ENCODE data around the gene ZMIZ1. TPM values are rescaled to one million over a fixed set of nuclear protein-coding genes. Genes with fewer than 3 reads are reported as not detected.
A peak's percentile ranks its signal among the peaks of the same experiment; 100 is the strongest.

The ZMIZ1 gene
- polyA plus RNA-seq, 3 donors = 3.3 to 64.6 (median 8.9) TPM

- peaks cover 25 to 29% of the 10 kb centered on the region in 2 donors for H3K36me3 Mint-ChIP-seq
- no CpG with 5 or more reads among the region's 2 CpGs for whole genome bisulfite sequencing (ENCODE audit: insufficient coverage)
- H3K27me3 Mint-ChIP-seq (ENCODE audit: low read depth in 3 of 3) = peaks cover 0 to 8% (median 2%) of the 10 kb centered on the region in 3 donors
- TF ChIP-seq CTCF (IDR thresholded peaks at IDR 0.05) = no peak
- Histone ChIP-seq H4K20me1 (ENCODE audit: insufficient read depth, low read length) (peaks cover 97% of the 10 kb centered on the region), H3K79me2 (ENCODE audit: insufficient read depth, low read length) (peaks cover 100% of the 10 kb centered on the region), H3K4me2 (replicated peaks; ENCODE audit: extremely low read depth, low read length, poor library complexity, severe bottlenecking) (no peak overlapping the region), H2AFZ (ENCODE audit: insufficient read depth, low read depth, low read length, poor library complexity, severe bottlenecking) (no peak overlapping the region), H3K36me3 (replicated peaks in 1 of 2; ENCODE audit: control insufficient read depth in 1 of 2, insufficient read depth in 2 of 2, low read length in 2 of 2) (no peaks in the 10 kb centered on the region), H3K27me3 (ENCODE audit: control insufficient read depth in 2 of 2, insufficient read depth in 2 of 2, low read length in 2 of 2) (no peaks in the 10 kb centered on the region), H3K27ac (ENCODE audit: low read depth in 1 of 2, low read length in 2 of 2) (no peak overlapping the region), H3K9ac (ENCODE audit: insufficient read depth, low read length, poor library complexity, severe bottlenecking) (no peak overlapping the region), H3K9me3 (replicated peaks in 1 of 2; ENCODE audit: control insufficient read depth in 1 of 2, insufficient read depth in 1 of 2, low read length in 2 of 2) (no peaks in the 10 kb centered on the region), H3K4me3 (replicated peaks in 1 of 3; ENCODE audit: low read depth in 2 of 3, low read length in 3 of 3) (no peak overlapping the region), H3K4me1 (ENCODE audit: control insufficient read depth in 1 of 2, insufficient read depth in 2 of 2, low read length in 2 of 2) (peaks cover 68 to 89% of the 10 kb centered on the region in 2 donors)
- peaks cover 90% of the 10 kb centered on the region for H3K4me1 Mint-ChIP-seq
- DNase-seq = no peak
- H3K27ac Mint-ChIP-seq = peak overlapping the region in 3 of 7 donors; percentile 18 to 84 (median 18)
- H3K4me3 Mint-ChIP-seq = no peak overlapping the region
- intact Hi-C loops (cut with micrococcal nuclease) = loop anchor here (2.0 to 10.0 kb wide), 2 partner anchors 14 to 112 kb away; no protein-coding TSS in a partner anchor
- H3K9me3 Mint-ChIP-seq = peaks cover 0 to 3% (median 0%) of the 10 kb centered on the region in 7 donors
Observed at GRCh38 chr10:79086822-79087221, 18.1 kb downstream of the ZMIZ1 start.

DNA sequence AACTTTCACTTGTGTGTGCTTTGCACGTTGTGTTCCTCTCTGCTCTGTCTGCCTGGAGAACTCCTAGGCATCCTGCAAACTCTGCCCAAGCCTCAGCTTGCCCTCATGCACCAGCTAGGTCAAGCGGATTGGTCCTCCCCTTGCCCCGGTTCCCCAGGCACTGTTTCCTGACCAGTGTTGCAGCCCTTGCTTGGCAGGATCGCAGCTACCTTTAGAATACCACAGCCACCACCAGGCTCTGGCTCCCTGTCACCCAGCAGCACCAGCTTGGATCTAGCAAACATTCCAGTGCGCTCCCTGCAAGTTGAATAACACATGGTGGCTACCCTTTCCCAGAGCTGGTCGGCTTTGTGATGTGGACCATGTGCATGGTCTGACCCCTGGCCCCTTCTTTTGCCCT, 19.0 kb downstream of the ZMIZ1 start:
- no peak for TF ChIP-seq CTCF (IDR thresholded peaks at IDR 0.05)
- Histone ChIP-seq H3K9ac (ENCODE audit: insufficient read depth, low read length, poor library complexity, severe bottlenecking) (no peak overlapping the region), H3K9me3 (replicated peaks in 1 of 2; ENCODE audit: control insufficient read depth in 1 of 2, insufficient read depth in 1 of 2, low read length in 2 of 2) (no peaks in the 10 kb centered on the region), H3K36me3 (replicated peaks in 1 of 2; ENCODE audit: control insufficient read depth in 1 of 2, insufficient read depth in 2 of 2, low read length in 2 of 2) (no peaks in the 10 kb centered on the region), H3K4me3 (replicated peaks in 1 of 3; ENCODE audit: low read depth in 2 of 3, low read length in 3 of 3) (no peak overlapping the region), H3K27me3 (ENCODE audit: control insufficient read depth in 2 of 2, insufficient read depth in 2 of 2, low read length in 2 of 2) (no peaks in the 10 kb centered on the region), H3K4me2 (replicated peaks; ENCODE audit: extremely low read depth, low read length, poor library complexity, severe bottlenecking) (no peak overlapping the region), H2AFZ (ENCODE audit: insufficient read depth, low read depth, low read length, poor library complexity, severe bottlenecking) (no peak overlapping the region), H3K27ac (ENCODE audit: low read depth in 1 of 2, low read length in 2 of 2) (no peak overlapping the region), H3K4me1 (ENCODE audit: control insufficient read depth in 1 of 2, insufficient read depth in 2 of 2, low read length in 2 of 2) (peaks cover 68 to 89% of the 10 kb centered on the region in 2 donors), H4K20me1 (ENCODE audit: insufficient read depth, low read length) (peaks cover 97% of the 10 kb centered on the region), H3K79me2 (ENCODE audit: insufficient read depth, low read length) (peaks cover 100% of the 10 kb centered on the region)
- intact Hi-C loops (cut with micrococcal nuclease) = loop anchor here (2.0 to 10.0 kb wide), 2 partner anchors 15 to 113 kb away; no protein-coding TSS in a partner anchor
- no peak for DNase-seq
- H3K9me3 Mint-ChIP-seq = peaks cover 0 to 3% (median 0%) of the 10 kb centered on the region in 7 donors
- 32% methylated on average over 6 of the region's 6 CpGs for WGBS (ENCODE audit: insufficient coverage)
- H3K27ac Mint-ChIP-seq = peak overlapping the region in 2 of 7 donors; percentile 30 to 73
- H3K27me3 Mint-ChIP-seq (ENCODE audit: low read depth in 3 of 3) = peaks cover 0 to 8% (median 2%) of the 10 kb centered on the region in 3 donors
- H3K4me3 Mint-ChIP-seq = no peak overlapping the region
- peaks cover 90% of the 10 kb centered on the region for H3K4me1 Mint-ChIP-seq
- peaks cover 31% of the 10 kb centered on the region in 2 donors for H3K36me3 Mint-ChIP-seq
